Measurements from ENCODE around the gene STRA8.

DNA sequence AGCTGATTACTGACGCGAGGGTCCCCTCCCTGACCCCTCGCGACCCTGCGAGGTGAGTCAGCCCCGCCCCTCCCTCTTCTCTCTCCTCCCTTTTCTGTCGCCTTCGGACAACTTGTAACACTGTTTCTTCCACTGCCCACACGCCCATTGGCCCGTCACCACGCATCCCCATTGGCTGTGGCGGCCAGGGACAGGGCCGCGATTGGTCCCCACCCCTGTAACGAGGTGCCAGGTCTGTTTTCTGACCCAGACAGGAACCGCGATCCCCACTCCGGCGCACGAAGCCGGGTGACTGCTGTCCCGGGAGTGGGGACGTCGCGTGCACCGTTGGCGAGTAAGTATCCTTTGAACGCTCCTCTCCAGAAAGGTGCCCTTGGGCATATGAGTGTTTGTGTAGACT, at the start of gene STRA8:
- TF ChIP-seq, protein P1, sequence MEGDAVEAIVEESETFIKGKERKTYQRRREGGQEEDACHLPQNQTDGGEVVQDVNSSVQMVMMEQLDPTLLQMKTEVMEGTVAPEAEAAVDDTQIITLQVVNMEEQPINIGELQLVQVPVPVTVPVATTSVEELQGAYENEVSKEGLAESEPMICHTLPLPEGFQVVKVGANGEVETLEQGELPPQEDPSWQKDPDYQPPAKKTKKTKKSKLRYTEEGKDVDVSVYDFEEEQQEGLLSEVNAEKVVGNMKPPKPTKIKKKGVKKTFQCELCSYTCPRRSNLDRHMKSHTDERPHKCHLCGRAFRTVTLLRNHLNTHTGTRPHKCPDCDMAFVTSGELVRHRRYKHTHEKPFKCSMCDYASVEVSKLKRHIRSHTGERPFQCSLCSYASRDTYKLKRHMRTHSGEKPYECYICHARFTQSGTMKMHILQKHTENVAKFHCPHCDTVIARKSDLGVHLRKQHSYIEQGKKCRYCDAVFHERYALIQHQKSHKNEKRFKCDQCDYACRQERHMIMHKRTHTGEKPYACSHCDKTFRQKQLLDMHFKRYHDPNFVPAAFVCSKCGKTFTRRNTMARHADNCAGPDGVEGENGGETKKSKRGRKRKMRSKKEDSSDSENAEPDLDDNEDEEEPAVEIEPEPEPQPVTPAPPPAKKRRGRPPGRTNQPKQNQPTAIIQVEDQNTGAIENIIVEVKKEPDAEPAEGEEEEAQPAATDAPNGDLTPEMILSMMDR (IDR thresholded peaks at IDR 0.05): no peak
- TF ChIP-seq POLR2A (IDR thresholded peaks at IDR 0.05; ENCODE audit: low read depth): no peak
- TF ChIP-seq EP300 (IDR thresholded peaks at IDR 0.05): no peak
- no peak for TF ChIP-seq POLR2AphosphoS5 (IDR thresholded peaks at IDR 0.05)

All from esophagus muscularis mucosa (tissue), 4 donors.